PC-9 (cell line): ENCODE results near the gene GANAB. TPM values are rescaled to one million over a fixed set of nuclear protein-coding genes. Genes with fewer than 3 reads are reported as not detected.

Source experiments
- BruUV-seq: library from RNA; stranded (reverse); fragments of 400-500 nt; replicated peaks from 2 replicates; lab custom pipeline; 2021; lab: Mats Ljungman, UMichigan
- CTCF ChIA-PET: fragments of 300-600 bp; sonication (Branson Sonifier 250); formaldehyde crosslinking; loops from one replicate; lab custom pipeline; 2022; ENCODE audit warnings: antibody characterized with exemption; lab: Charles Lee
- POLR2A ChIA-PET: fragments of 300-600 bp; sonication (Branson Sonifier 250); formaldehyde crosslinking; loops from one replicate; lab custom pipeline; 2022; ENCODE audit warnings: antibody characterized with exemption; ENCODE audit not compliant: unreplicated experiment; lab: Charles Lee
- DNase-seq, 2 experiments: peaks; one replicate each; pipeline versions ENCODE4 v3.0.0 to v3.0.0-alpha.2; 2015 to 2022; ENCODE audit warnings: mixed read lengths in 1 of 2
- H2AFZ ChIP-seq: fragments of 200-600 bp; sonication (generic); 2 replicates; pipeline ENCODE4 v1.8.1; 2017; ENCODE audit warnings: antibody characterized with exemption
- H3F3A ChIP-seq: fragments of 200-600 bp; sonication (generic); 2 replicates; pipeline ENCODE4 v1.8.1; 2017; ENCODE audit warnings: antibody characterized with exemption, mild to moderate bottlenecking, low read depth; ENCODE audit not compliant: insufficient read depth
- H3K27ac ChIP-seq: fragments of 200-600 bp; sonication (generic); 2 replicates; pipeline ENCODE4 v1.6.1; 2016; ENCODE audit warnings: mixed run types
- H3K27me3 ChIP-seq: fragments of 200-600 bp; sonication (generic); 2 replicates; pipeline ENCODE4 v1.6.1; 2016; ENCODE audit warnings: low read depth, mixed run types; ENCODE audit not compliant: insufficient read depth
- H3K36me3 ChIP-seq: fragments of 200-600 bp; sonication (generic); 2 replicates; pipeline ENCODE4 v1.6.1; 2016; ENCODE audit warnings: low read depth, mixed run types
- H3K4me1 ChIP-seq: fragments of 200-600 bp; sonication (generic); replicated peaks from 2 replicates; pipeline ENCODE4 v1.6.1; 2016; ENCODE audit warnings: mixed run types; ENCODE audit not compliant: insufficient read depth
- H3K4me2 ChIP-seq: fragments of 200-600 bp; sonication (generic); 2 replicates; pipeline ENCODE4 v1.6.1; 2017; ENCODE audit warnings: mixed run types
- H3K4me3 ChIP-seq: fragments of 200-600 bp; sonication (generic); 2 replicates; pipeline ENCODE4 v1.6.1; 2016; ENCODE audit warnings: mixed run types
- H3K79me2 ChIP-seq: fragments of 200-600 bp; sonication (generic); 2 replicates; pipeline ENCODE4 v1.6.1; 2017; ENCODE audit warnings: low read depth, mixed run types
- H3K9me2 ChIP-seq: fragments of 200-600 bp; sonication (generic); 2 replicates; pipeline ENCODE4 v1.8.1; 2017; ENCODE audit warnings: mild to moderate bottlenecking; ENCODE audit not compliant: insufficient read depth
- H3K9me3 ChIP-seq: fragments of 200-600 bp; sonication (generic); 2 replicates; pipeline ENCODE4 v1.8.1; 2016; ENCODE audit warnings: low read depth; ENCODE audit not compliant: insufficient read depth
- H4K20me1 ChIP-seq: fragments of 200-600 bp; sonication (generic); 2 replicates; pipeline ENCODE4 v1.8.1; 2017; ENCODE audit not compliant: insufficient read depth
- EZH2 ChIP-seq: fragments of 200-600 bp; sonication (generic); IDR thresholded peaks from 2 replicates; pipeline ENCODE4 v1.8.0; 2017; ENCODE audit warnings: antibody characterized with exemption, low read depth
- intact Hi-C: fragments of 100-400 bp; cut with micrococcal nuclease; formaldehyde crosslinking; loops from one replicate; pipeline ENCODE4 v1.10.0; 2022; ENCODE audit not compliant: unreplicated experiment
- total RNA-seq: library from RNA; stranded (reverse); gene quantifications from 2 replicates; pipeline ENCODE4 v1.2.3, GENCODE V29; 2021
- TF ChIP-seq, protein P1 (sequence below): fragments of 200-600 bp; sonication (generic); conservative IDR thresholded peaks from 2 replicates; pipeline ENCODE4 v1.6.1; 2017; ENCODE audit warnings: mixed run types, antibody characterized with exemption, mild to moderate bottlenecking, moderate library complexity

Gene GANAB
- total RNA-seq, 1 experiment from 2014 or later, result 478 TPM

DNA sequence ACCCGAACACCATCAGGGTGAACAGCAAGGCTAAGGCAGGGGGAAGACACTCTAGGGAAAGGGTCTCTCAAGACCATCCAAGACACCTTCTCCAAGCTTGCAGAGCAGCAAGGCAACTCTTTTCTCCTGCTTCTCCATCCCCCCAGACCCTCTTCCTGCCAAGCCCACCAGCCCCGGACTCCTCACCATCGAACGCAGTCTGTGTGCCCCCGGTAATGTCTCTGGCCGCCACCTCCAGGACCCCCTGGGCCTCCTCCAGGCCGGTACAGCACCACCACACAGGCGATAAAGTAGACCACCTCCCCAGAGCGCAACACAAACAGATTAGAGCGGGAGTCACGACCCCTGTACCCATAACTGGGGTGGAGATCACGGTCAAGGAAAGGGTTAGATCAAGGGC is 37.6 kb downstream of the GANAB start:
- Histone ChIP-seq H3K4me1 (peaks cover 23% of the 10 kb centered on the region), H2AFZ (no peak overlapping the region), H3K4me3 (no peak overlapping the region), H4K20me1 (no peaks in the 10 kb centered on the region), H3K9me3 (no peaks in the 10 kb centered on the region), H3K27me3 (no peaks in the 10 kb centered on the region), H3K9me2 (no peaks in the 10 kb centered on the region), H3F3A (peaks cover 48% of the 10 kb centered on the region), H3K79me2 (peaks cover 18% of the 10 kb centered on the region), H3K4me2 (no peak overlapping the region), H3K36me3 (peaks cover 9% of the 10 kb centered on the region; the same call in 1 of the 2 replicates), H3K27ac (no peak overlapping the region)
- TF ChIP-seq, protein P1, sequence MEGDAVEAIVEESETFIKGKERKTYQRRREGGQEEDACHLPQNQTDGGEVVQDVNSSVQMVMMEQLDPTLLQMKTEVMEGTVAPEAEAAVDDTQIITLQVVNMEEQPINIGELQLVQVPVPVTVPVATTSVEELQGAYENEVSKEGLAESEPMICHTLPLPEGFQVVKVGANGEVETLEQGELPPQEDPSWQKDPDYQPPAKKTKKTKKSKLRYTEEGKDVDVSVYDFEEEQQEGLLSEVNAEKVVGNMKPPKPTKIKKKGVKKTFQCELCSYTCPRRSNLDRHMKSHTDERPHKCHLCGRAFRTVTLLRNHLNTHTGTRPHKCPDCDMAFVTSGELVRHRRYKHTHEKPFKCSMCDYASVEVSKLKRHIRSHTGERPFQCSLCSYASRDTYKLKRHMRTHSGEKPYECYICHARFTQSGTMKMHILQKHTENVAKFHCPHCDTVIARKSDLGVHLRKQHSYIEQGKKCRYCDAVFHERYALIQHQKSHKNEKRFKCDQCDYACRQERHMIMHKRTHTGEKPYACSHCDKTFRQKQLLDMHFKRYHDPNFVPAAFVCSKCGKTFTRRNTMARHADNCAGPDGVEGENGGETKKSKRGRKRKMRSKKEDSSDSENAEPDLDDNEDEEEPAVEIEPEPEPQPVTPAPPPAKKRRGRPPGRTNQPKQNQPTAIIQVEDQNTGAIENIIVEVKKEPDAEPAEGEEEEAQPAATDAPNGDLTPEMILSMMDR, result no peak
- no peak for TF ChIP-seq EZH2
- POLR2A ChIA-PET, result no interaction called here
- no TSS peak for BruUV-seq
- CTCF ChIA-PET, result no interaction called here
- no peak for DNase-seq
- intact Hi-C loops, result no loop called here

DNA sequence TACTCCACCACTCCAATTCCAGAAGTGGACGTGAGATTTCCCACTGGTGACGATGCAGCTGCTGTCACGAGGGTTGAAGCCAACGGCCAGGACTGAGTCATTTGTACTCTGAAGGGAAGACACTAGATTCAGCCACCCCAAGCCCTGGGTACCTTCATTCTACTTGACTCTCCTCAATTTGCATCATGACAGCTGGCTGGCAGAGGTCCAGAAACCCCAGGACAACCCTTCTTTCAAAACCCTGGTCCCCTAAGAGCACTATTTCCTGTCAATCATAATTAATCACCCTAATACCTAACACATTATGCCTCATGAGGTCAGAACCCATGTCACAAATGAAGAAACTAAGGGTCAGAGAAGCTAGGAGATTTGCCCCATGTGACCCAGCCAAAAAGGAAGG is 38.7 kb downstream of the GANAB start:
- Histone ChIP-seq H3K4me2 (no peak overlapping the region), H3K4me1 (peaks cover 13% of the 10 kb centered on the region), H3K9me3 (no peaks in the 10 kb centered on the region), H2AFZ (no peak overlapping the region), H4K20me1 (no peaks in the 10 kb centered on the region), H3F3A (peaks cover 47% of the 10 kb centered on the region), H3K9me2 (no peaks in the 10 kb centered on the region), H3K79me2 (peaks cover 18% of the 10 kb centered on the region), H3K27me3 (no peaks in the 10 kb centered on the region), H3K4me3 (no peak overlapping the region), H3K36me3 (peaks cover 9% of the 10 kb centered on the region; the same call in 1 of the 2 replicates), H3K27ac (no peak overlapping the region)
- CTCF ChIA-PET, result no interaction called here
- no peak for DNase-seq
- intact Hi-C loops, result no loop called here
- POLR2A ChIA-PET, result no interaction called here
- BruUV-seq, result no TSS peak
- TF ChIP-seq, protein P1, result no peak
- TF ChIP-seq EZH2, result no peak

DNA sequence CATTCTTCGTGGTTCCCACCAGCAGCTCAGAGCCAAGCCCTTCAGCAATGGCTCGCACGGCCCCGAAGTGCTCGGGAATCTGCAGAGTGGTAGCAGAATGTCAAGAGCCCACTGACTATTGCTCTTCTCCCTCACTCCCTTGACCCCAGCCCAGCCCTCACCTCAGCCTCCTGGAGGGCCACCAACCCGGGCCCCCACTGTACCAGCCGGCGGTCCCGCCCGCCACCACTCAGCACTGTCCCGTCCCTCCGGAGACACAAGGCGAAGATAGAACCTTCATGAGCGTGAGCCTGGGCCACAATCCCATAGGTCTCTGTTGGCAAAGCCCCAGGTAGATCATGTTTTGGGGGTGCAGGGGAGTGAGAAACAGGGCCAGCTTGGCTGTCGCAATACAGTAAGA is 40.5 kb downstream of the GANAB start:
- no peak overlapping the region for H3K4me3 ChIP-seq
- H3K4me1 ChIP-seq, result peaks cover 6% of the 10 kb centered on the region
- ChIA-PET POLR2A (no interaction called here), CTCF (no interaction called here)
- H3K4me2 ChIP-seq, result no peak overlapping the region
- no peak overlapping the region for H3K27ac ChIP-seq
- TF ChIP-seq, protein P1, result no peak
- no peak for TF ChIP-seq EZH2
- no peaks in the 10 kb centered on the region for H3K27me3 ChIP-seq
- no TSS peak for BruUV-seq
- H3K9me3 ChIP-seq, result no peaks in the 10 kb centered on the region
- H4K20me1 ChIP-seq, result no peaks in the 10 kb centered on the region
- H3K36me3 ChIP-seq, result peaks cover 9% of the 10 kb centered on the region; the same call in 1 of the 2 replicates
- H3K79me2 ChIP-seq, result peaks cover 17% of the 10 kb centered on the region
- H3F3A ChIP-seq, result peaks cover 40% of the 10 kb centered on the region
- intact Hi-C loops, result no loop called here
- DNase-seq, result no peak
- no peak overlapping the region for H2AFZ ChIP-seq
- no peaks in the 10 kb centered on the region for H3K9me2 ChIP-seq
